ENCODE data around the gene UBE2F. TPM values are rescaled to one million over a fixed set of nuclear protein-coding genes. Genes with fewer than 3 reads are reported as not detected.

The UBE2F gene
- polyA plus RNA-seq, 1 of the 3 experiments (the other 2 are of a cell fraction), result 56.9 TPM

DNA sequence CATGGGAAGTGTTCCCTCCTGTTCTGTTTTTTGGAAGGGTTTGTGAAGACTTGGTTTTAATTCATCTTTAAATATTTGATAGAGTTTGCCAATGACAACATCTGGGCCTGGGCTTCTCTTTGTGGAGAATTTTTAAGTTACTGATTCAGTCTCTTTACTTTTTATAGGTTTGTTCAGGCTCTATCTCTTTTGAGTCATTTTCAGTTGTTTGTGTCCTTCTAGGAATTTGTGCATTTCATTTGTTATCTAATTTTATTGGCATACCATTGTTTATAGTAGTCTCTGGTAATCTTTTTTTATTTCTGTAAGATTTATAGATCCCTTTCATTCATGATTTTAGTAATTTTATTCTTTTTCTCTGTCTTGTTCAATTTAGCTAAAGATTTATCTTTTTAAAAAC lies 108.6 kb downstream of the UBE2F start:
- POLR2A ChIA-PET, result no interaction called here
- Histone ChIP-seq H3K4me1 (ENCODE audit: control insufficient read depth in 1 of 2, insufficient read depth in 2 of 2, low read depth in 1 of 2, low read length in 1 of 2) (peaks cover 0 to under 1% of the 10 kb centered on the region in 2 experiments; a peak in 1 of 4 replicates), H2AFZ (ENCODE audit: low read depth) (no peak overlapping the region), H3K9me3 (no peaks in the 10 kb centered on the region), H3K36me3 (replicated peaks in 1 of 2; ENCODE audit: control insufficient read depth in 1 of 2, insufficient read depth in 2 of 2, low read length in 1 of 2) (peaks cover 28 to 48% of the 10 kb centered on the region in 2 experiments), H3K9me2 (no peaks in the 10 kb centered on the region), H3K4me3 (ENCODE audit: low read depth in 2 of 2, low read length in 1 of 2) (no peak overlapping the region), H3K4me2 (no peak overlapping the region), H3K79me2 (ENCODE audit: insufficient read depth) (no peaks in the 10 kb centered on the region), H3F3A (replicated peaks; ENCODE audit: insufficient read depth) (no peaks in the 10 kb centered on the region), H4K20me1 (ENCODE audit: insufficient read depth) (no peaks in the 10 kb centered on the region), H3K27ac (ENCODE audit: low read depth in 2 of 2, low read length in 1 of 2) (no peak overlapping the region), H3K9ac (no peak overlapping the region), H3K27me3 (ENCODE audit: insufficient read depth) (no peaks in the 10 kb centered on the region)
- TF ChIP-seq SIN3A (IDR thresholded peaks at IDR 0.05; ENCODE audit: borderline replicate concordance, low read depth, low read length) (no peak), POLR2AphosphoS5 (IDR thresholded peaks at IDR 0.05; ENCODE audit: low read depth, low read length) (no peak), PBX3 (IDR thresholded peaks at IDR 0.05) (no peak), RCOR1 (IDR thresholded peaks at IDR 0.05; ENCODE audit: low read length) (no peak), NRF1 (IDR thresholded peaks at IDR 0.05; ENCODE audit: low read depth, low read length) (no peak), CHD2 (IDR thresholded peaks at IDR 0.05; ENCODE audit: low read length, partially characterized antibody) (no peak), TEAD4 (IDR thresholded peaks at IDR 0.05; ENCODE audit: borderline replicate concordance, insufficient read depth) (no peak), TCF12 (IDR thresholded peaks at IDR 0.05) (no peak), FOXM1 (IDR thresholded peaks at IDR 0.05; ENCODE audit: low read depth) (no peak), FOXJ3 (CRISPR knock-in tag; IDR thresholded peaks at IDR 0.05) (no peak)
- TF ChIP-seq, protein P1, sequence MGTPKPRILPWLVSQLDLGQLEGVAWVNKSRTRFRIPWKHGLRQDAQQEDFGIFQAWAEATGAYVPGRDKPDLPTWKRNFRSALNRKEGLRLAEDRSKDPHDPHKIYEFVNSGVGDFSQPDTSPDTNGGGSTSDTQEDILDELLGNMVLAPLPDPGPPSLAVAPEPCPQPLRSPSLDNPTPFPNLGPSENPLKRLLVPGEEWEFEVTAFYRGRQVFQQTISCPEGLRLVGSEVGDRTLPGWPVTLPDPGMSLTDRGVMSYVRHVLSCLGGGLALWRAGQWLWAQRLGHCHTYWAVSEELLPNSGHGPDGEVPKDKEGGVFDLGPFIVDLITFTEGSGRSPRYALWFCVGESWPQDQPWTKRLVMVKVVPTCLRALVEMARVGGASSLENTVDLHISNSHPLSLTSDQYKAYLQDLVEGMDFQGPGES (IDR thresholded peaks at IDR 0.05; ENCODE audit: low read depth, low read length), result no peak
- TF ChIP-seq, protein P2, sequence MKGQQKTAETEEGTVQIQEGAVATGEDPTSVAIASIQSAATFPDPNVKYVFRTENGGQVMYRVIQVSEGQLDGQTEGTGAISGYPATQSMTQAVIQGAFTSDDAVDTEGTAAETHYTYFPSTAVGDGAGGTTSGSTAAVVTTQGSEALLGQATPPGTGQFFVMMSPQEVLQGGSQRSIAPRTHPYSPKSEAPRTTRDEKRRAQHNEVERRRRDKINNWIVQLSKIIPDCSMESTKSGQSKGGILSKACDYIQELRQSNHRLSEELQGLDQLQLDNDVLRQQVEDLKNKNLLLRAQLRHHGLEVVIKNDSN (IDR thresholded peaks at IDR 0.05; ENCODE audit: borderline replicate concordance, low read depth), result no peak
- TF ChIP-seq, protein P3, sequence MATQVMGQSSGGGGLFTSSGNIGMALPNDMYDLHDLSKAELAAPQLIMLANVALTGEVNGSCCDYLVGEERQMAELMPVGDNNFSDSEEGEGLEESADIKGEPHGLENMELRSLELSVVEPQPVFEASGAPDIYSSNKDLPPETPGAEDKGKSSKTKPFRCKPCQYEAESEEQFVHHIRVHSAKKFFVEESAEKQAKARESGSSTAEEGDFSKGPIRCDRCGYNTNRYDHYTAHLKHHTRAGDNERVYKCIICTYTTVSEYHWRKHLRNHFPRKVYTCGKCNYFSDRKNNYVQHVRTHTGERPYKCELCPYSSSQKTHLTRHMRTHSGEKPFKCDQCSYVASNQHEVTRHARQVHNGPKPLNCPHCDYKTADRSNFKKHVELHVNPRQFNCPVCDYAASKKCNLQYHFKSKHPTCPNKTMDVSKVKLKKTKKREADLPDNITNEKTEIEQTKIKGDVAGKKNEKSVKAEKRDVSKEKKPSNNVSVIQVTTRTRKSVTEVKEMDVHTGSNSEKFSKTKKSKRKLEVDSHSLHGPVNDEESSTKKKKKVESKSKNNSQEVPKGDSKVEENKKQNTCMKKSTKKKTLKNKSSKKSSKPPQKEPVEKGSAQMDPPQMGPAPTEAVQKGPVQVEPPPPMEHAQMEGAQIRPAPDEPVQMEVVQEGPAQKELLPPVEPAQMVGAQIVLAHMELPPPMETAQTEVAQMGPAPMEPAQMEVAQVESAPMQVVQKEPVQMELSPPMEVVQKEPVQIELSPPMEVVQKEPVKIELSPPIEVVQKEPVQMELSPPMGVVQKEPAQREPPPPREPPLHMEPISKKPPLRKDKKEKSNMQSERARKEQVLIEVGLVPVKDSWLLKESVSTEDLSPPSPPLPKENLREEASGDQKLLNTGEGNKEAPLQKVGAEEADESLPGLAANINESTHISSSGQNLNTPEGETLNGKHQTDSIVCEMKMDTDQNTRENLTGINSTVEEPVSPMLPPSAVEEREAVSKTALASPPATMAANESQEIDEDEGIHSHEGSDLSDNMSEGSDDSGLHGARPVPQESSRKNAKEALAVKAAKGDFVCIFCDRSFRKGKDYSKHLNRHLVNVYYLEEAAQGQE (IDR thresholded peaks at IDR 0.05; ENCODE audit: low read depth, low read length), result no peak
- TF ChIP-seq, protein P4, sequence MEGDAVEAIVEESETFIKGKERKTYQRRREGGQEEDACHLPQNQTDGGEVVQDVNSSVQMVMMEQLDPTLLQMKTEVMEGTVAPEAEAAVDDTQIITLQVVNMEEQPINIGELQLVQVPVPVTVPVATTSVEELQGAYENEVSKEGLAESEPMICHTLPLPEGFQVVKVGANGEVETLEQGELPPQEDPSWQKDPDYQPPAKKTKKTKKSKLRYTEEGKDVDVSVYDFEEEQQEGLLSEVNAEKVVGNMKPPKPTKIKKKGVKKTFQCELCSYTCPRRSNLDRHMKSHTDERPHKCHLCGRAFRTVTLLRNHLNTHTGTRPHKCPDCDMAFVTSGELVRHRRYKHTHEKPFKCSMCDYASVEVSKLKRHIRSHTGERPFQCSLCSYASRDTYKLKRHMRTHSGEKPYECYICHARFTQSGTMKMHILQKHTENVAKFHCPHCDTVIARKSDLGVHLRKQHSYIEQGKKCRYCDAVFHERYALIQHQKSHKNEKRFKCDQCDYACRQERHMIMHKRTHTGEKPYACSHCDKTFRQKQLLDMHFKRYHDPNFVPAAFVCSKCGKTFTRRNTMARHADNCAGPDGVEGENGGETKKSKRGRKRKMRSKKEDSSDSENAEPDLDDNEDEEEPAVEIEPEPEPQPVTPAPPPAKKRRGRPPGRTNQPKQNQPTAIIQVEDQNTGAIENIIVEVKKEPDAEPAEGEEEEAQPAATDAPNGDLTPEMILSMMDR (IDR thresholded peaks at IDR 0.05), result no peak
- DNase-seq, result no peak
- CTCF ChIA-PET, result interaction anchor here (1.0 kb wide), 1 partner anchor 217 kb away, joined by 4 read pairs; no protein-coding TSS in a partner anchor
